HFFc6 (cell line): ENCODE results near the gene CHAF1A. TPM values are rescaled to one million over a fixed set of nuclear protein-coding genes. Genes with fewer than 3 reads are reported as not detected.

Experiments used
- DNase-seq: peaks from one replicate; pipeline ENCODE4 v3.0.0-alpha.2; 2018
- H3K27ac Mint-ChIP-seq: 2 replicates; pipeline ENCODE4 v1.8.0; 2020; ENCODE audit warnings: mild to moderate bottlenecking, mixed read lengths
- H3K27me3 Mint-ChIP-seq: 2 replicates; pipeline ENCODE4 v1.8.0; 2021; ENCODE audit warnings: mild to moderate bottlenecking, moderate library complexity, mixed read lengths; ENCODE audit not compliant: insufficient read depth
- H3K36me3 Mint-ChIP-seq: 2 replicates; pipeline ENCODE4 v1.8.0; 2021; ENCODE audit warnings: low read depth, mixed read lengths
- H3K4me1 Mint-ChIP-seq: 2 replicates; pipeline ENCODE4 v1.8.0; 2020; ENCODE audit warnings: low read depth, mixed read lengths
- H3K4me3 Mint-ChIP-seq: 2 replicates; pipeline ENCODE4 v1.8.0; 2020; ENCODE audit warnings: mild to moderate bottlenecking, moderate library complexity, mixed read lengths
- H3K9me3 Mint-ChIP-seq: 2 replicates; pipeline ENCODE4 v1.8.0; 2020; ENCODE audit warnings: mild to moderate bottlenecking, mixed read lengths
- CTCF ChIP-seq: fragments of 200-600 bp; sonication (generic); IDR thresholded peaks from 2 replicates; pipeline ENCODE4 v1.5.0; 2021; ENCODE audit warnings: antibody characterized with exemption, mild to moderate bottlenecking
- microRNA-seq: library from miRNA; unstranded; fragments of <30 nt; microRNA quantifications from one replicate; pipeline ENCODE4, GENCODE V29; 2019
- total RNA-seq, 6 experiments: library from RNA; stranded (reverse); fragmentation: NEBNext Ultra II Directional; extraction: Animal tissue kit (Norgen Biotek cat#: 25700); gene quantifications; 2 replicates in 1 of 6; 3 replicates in 5 of 6; pipeline ENCODE4 v1.2.3, GENCODE V29; 2021

Gene CHAF1A
- total RNA-seq, 6 experiments from 2014 or later: 18.3 to 26.3 (median 24.4) TPM

DNA sequence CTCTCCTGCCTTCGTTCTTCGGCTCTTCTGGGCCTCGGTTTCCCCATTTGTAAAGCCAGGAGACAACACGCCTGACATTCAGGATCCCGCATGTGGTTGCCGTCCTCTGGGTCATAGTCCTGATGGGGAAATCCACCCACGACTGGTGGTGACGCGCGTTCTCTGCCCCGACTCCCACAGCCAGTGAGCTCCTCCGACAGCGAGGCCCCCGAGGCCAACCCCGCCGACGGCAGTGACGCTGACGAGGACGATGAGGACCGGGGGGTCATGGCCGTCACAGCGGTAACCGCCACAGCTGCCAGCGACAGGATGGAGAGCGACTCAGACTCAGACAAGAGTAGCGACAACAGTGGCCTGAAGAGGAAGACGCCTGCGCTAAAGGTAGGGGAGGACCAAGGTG, 86.1 kb downstream of the CHAF1A start:
- Mint-ChIP-seq H3K9me3 (no peaks in the 10 kb centered on the region), H3K4me3 (no peak overlapping the region), H3K27ac (no peak overlapping the region), H3K27me3 (peaks cover under 1% of the 10 kb centered on the region; the same call in 1 of the 2 replicates), H3K36me3 (peaks cover 33% of the 10 kb centered on the region), H3K4me1 (no peaks in the 10 kb centered on the region)
- no peak for DNase-seq
- TF ChIP-seq CTCF: no peak

GRCh38 chr19:4491446-4491845, 89.0 kb downstream of the CHAF1A start:
- Mint-ChIP-seq H3K4me3 (no peak overlapping the region), H3K4me1 (no peaks in the 10 kb centered on the region), H3K36me3 (peaks cover 22% of the 10 kb centered on the region), H3K9me3 (no peaks in the 10 kb centered on the region), H3K27ac (no peak overlapping the region), H3K27me3 (no peaks in the 10 kb centered on the region)
- no peak for DNase-seq
- no peak for TF ChIP-seq CTCF

DNA sequence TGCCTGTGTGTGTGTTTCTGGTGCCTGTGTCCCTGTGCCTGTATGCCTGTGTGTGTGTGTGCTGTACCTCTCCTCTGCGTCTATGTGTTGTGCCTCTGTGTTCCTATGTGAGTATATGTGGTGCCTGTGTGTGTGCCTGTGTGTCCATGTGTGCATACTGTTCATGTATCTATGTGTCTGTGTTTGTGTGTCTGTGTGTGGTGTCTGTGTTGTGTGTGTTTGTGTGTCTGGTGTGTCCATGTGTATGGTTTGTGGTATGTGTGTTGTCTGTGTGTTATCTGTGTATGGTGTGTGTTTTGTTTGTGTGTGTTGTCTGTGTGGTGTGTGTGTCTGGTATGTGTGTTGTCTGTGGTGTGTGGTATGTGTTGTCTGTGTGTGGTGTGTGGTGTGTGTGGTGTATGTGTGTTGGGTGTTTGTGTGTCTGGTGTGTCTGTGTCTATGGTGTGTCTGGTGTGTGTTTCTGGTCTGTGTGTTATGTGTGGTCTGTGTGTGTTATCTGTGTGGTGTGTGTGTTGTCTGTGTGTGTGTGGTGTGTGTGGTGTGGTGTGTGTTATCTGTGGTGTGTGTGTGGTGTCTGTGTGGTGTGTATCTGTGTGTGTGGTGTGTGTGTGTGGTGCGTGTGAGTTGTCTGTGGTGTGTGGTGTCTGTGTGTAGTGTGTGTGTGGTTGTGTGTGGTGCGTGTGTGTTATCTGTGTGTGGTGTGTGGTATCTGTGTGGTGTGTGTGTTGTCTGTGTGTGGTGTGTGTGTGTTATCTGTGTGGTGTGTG, 90.1 kb downstream of the CHAF1A start:
- no peak overlapping the region for H3K4me3 Mint-ChIP-seq
- no peaks in the 10 kb centered on the region for H3K4me1 Mint-ChIP-seq
- DNase-seq: no peak
- H3K27me3 Mint-ChIP-seq: no peaks in the 10 kb centered on the region
- no peak overlapping the region for H3K27ac Mint-ChIP-seq
- no peak for TF ChIP-seq CTCF
- no peaks in the 10 kb centered on the region for H3K9me3 Mint-ChIP-seq
- peaks cover 18% of the 10 kb centered on the region for H3K36me3 Mint-ChIP-seq

Small RNAs within 50 kb of the gene (microRNA-seq; reads per million reads assigned to microRNA genes)
- gene MIR4746: 17.8 reads per million, percentile 24 among the genes with 10 or more reads in this experiment

Other genes starting within 250 kb of the CHAF1A start
- gene CREB3L3, start 249.0 kb upstream of the CHAF1A start, total RNA-seq: not detected
- 10 to 100 TPM; 23.4 to 27.5 (median 25.2) TPM for gene SIRT6, start 220.1 kb upstream of the CHAF1A start, total RNA-seq
- under 1 TPM; 0.11 to 0.81 (median 0.54) TPM for gene ANKRD24, start 220.0 kb upstream of the CHAF1A start, total RNA-seq
- gene EBI3, start 173.1 kb upstream of the CHAF1A start, total RNA-seq: under 1 TPM; 0.17 to 0.61 (median 0.37) TPM
- gene YJU2, start 155.6 kb upstream of the CHAF1A start, total RNA-seq: 10 to 100 TPM; 12.0 to 17.7 (median 16.1) TPM
- not detected for gene SHD, start 123.4 kb upstream of the CHAF1A start, total RNA-seq
- gene TMIGD2, start 100.3 kb upstream of the CHAF1A start, total RNA-seq: not detected
- gene FSD1, start 98.0 kb upstream of the CHAF1A start, total RNA-seq: 10 to 100 TPM in 5 of 6 experiments, 1 to 10 TPM in 1; 9.2 to 15.2 (median 12.2) TPM
- 1 to 10 TPM in 4 of 6 experiments, under 1 TPM in 2; 0.24 to 2.7 (median 1.9) TPM for gene STAP2, start 63.8 kb upstream of the CHAF1A start, total RNA-seq
- gene MPND, start 59.1 kb upstream of the CHAF1A start, total RNA-seq: 10 to 100 TPM; 11.7 to 15.0 (median 12.1) TPM
- 100 to 1,000 TPM; 102 to 126 (median 110) TPM for gene SH3GL1, start 2.1 kb upstream of the CHAF1A start, total RNA-seq
- gene UBXN6, start 55.2 kb downstream of the CHAF1A start, total RNA-seq: 100 to 1,000 TPM; 124 to 142 (median 131) TPM
- 10 to 100 TPM; 68.0 to 79.6 (median 74.2) TPM for gene HDGFL2, start 69.7 kb downstream of the CHAF1A start, total RNA-seq
- not detected for gene PLIN4, start 115.8 kb downstream of the CHAF1A start, total RNA-seq
- not detected for gene PLIN5, start 132.6 kb downstream of the CHAF1A start, total RNA-seq
- not detected for gene LRG1, start 137.4 kb downstream of the CHAF1A start, total RNA-seq
- gene SEMA6B, start 157.0 kb downstream of the CHAF1A start, total RNA-seq: under 1 TPM; 0.05 to 0.30 (median 0.21) TPM
- 1 to 10 TPM; 4.5 to 8.2 (median 6.7) TPM for gene TNFAIP8L1, start 236.9 kb downstream of the CHAF1A start, total RNA-seq